GF-D8 (cell line): Measurements from ENCODE around the gene MARCHF7.
"Not testable (repeated sequence)": the region's sequence is repeated elsewhere in the genome, so short reads cannot be mapped to it uniquely, and the experiment has no call there.

ENCODE experiments used
- DNase-seq: peaks from one replicate; lab custom pipeline; 2025; lab: John Stamatoyannopoulos, UW

The MARCHF7 gene

GRCh38 chr2:159716857-159717256 is 4.6 kb downstream of the MARCHF7 start:
- DNase-seq, result no peak

DNA sequence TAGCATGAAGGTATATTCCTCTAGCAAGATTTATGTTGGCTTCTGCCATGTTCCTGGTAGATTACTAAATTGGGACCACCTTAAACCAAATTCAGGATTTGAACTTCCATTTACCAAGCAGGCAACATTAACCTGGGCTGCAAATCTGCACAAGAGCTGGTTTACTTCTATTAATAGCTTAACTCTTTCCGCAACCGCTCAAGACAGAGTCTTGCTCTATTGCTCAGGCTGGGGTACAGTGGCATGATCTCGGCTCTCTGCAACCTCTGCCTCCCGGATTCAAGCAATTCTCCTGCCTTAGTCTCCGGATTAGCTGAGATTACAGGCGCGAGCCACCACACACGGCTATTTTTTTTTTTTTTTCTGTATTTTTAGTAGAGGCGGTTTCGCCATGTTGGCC is 8.4 kb downstream of the MARCHF7 start:
- DNase-seq, result no peak

- DNase-seq, result no peak
Measured at GRCh38 chr2:159722580-159722979, 10.3 kb downstream of the MARCHF7 start.

GRCh38 chr2:159724795-159725572 is 12.7 kb downstream of the MARCHF7 start:
- DNase-seq, result not testable (repeated sequence)

DNA sequence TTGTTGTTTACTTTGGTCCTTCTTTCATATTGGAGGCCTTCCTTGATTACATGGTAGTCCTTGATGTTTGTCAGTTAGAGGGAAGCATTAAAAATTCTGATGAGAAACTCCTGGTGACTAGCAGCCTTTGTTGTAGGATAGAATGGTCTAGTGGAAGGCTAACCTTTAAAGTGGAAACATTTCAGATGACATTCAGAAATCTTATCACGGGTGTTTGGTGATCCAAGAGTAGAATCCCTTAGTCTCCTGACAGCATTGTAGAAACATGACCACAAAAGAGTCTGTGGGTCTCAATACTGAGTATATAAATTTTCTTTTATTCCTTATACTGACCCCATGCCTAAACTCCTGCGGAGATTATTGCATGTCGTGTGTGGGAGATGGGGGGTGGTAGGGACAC is 13.4 kb downstream of the MARCHF7 start:
- DNase-seq, result no peak

DNA sequence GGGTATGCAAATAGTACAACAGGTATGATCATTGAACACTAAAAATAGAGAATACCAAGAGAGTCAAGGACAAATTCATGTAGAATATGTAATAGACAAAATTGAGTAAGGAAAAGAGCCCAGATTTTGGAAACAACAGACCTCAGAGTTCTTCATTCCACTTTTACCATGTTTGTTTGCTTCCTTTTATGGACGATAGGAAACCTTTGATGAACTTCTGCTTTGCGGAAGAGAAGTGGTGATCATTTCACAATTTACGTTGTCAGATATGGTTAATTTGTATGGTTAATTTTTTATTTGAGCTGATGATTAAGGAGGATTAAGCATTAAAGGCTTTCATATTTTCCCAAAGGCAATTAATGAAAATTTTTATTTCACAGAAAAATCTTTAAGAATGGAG is 16.3 kb downstream of the MARCHF7 start:
- DNase-seq, result no peak

DNA sequence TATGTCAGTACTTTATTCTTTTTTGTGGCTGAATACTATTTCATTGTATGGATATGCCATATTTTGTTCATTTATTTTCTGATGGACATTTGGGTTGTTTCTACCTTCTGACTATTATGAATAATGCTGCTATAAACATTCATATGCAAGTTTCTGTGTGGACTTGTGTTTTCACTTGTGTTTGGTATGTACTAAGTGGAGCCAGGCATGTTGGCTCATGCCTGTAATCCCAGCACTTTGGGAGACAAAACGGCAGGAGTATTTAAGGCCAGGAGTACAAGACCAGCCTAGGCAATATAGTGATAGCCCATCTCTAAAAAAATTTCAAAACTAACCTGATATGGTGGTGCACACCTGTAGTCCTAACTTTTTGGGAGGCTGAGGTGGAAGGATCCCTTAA is 23.3 kb downstream of the MARCHF7 start:
- no peak for DNase-seq

- DNase-seq, result no peak
Measured at GRCh38 chr2:159736048-159736447, 23.7 kb downstream of the MARCHF7 start.

- no peak for DNase-seq
Measured at GRCh38 chr2:159737292-159737916, 25.1 kb downstream of the MARCHF7 start.

- no peak for DNase-seq
Measured at GRCh38 chr2:159737917-159738296, 25.6 kb downstream of the MARCHF7 start.

DNA sequence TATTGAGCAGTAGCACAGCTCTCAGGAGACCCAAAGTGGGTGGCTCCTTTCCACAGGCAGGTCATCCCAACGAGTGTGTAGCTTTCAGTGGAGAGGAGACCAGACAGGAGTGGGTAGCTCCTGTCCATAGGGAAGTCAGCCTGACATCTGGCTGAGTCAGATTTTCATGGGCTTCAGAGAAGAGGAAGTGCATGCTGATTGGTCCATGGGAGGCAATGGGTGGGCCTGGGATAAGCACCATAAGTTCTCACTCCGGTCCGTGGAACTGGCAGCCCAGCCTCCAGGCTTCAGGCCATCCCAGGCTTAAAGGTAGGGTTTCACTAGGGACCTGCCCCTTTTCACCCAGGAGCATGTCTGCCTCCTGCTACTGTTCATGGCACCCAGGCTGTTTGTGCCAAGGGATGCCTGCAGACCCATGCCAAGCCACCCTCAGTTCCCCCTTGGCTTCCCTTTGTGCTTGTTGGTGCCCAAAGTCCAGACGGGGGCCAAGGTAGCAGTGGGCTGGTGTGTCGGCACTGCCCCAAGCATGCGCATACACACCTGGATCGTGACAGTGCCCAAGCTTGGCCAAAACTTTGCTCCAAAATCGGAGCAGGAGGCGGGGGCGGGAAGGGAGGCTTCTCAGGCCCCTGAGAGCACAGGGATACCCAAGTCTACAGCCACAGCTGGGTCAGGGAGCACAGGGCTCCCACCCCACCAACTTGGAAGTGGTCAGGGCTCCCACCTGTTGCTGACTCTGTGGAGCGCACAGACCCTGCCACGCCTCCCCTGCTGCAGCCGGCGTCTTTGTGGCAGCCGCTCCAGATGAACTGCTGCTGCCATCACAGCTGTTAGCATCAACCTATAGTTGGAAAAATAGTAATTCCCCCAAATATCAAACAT is 26.4 kb downstream of the MARCHF7 start:
- no peak for DNase-seq

- no peak for DNase-seq
Measured at GRCh38 chr2:159742846-159743245, 30.5 kb downstream of the MARCHF7 start.

DNA sequence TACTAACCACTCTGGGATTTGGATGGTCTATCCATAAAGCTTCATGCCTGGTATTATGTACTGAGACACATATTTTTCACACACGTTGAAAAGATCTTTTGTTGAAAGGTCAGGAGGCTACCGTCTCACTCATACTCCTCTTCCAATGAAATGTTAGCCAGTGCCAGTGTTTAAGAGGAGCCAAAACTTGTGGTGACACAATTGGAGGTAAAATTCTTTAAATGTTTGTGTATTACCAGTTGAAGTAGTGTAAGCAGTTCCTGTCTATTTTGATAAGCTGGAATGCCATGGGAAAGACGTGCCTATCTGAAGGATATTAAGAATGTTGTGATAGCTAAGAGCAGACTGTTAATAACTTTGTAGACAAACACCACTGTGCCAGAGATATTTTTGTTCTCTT is 32.1 kb downstream of the MARCHF7 start:
- no peak for DNase-seq

DNA sequence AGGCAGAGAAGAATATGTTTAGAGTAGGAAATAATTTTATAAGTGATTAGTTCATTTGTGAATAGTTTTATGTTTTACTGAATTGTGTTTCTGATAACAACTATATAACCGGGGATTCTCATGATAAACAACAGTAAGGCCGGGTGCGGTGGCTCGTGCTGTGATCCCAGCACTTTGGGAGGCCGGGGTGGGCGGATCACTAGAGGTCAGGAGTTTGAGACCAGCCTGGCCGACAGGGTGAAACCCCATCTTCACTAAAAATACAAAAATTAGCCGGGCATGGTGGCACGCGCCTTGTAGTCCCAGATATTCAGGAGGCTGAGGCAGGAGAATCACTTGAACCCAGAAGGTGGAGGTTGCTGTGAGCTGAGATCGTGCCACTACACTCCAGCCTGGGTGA is 32.9 kb downstream of the MARCHF7 start:
- not testable (repeated sequence) for DNase-seq

DNA sequence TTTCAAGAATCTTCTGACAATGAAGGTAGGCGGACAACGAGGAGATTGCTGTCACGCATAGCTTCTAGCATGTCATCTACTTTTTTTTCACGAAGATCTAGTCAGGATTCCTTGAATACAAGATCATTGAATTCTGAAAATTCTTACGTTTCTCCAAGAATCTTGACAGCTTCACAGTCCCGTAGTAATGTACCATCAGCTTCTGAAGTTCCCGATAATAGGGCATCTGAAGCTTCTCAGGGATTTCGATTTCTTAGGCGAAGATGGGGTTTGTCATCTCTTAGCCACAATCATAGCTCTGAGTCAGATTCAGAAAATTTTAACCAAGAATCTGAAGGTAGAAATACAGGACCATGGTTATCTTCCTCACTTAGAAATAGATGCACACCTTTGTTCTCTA is 35.8 kb downstream of the MARCHF7 start:
- DNase-seq, result no peak

GRCh38 chr2:159750873-159751272 is 38.6 kb downstream of the MARCHF7 start:
- DNase-seq, result no peak

DNA sequence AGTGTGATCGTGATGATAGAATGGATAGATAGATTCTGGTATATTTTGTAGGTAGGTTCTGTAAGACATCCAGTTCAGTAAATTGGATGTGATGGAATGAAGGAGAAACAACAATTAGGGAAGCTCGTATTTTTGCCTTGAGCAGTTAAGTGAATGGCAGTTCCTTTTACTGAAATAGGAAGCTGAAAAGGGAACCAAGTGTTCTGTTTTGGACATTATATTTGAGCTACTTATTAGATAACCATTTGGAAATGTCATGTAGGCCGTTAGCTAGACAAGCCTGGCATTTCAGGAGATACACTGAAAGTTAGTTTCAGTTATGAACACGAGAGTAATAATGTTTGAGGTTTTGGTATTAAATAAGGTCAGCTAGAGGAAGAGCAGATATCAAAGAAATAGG is 41.5 kb downstream of the MARCHF7 start:
- peak; percentile 14 for DNase-seq

DNA sequence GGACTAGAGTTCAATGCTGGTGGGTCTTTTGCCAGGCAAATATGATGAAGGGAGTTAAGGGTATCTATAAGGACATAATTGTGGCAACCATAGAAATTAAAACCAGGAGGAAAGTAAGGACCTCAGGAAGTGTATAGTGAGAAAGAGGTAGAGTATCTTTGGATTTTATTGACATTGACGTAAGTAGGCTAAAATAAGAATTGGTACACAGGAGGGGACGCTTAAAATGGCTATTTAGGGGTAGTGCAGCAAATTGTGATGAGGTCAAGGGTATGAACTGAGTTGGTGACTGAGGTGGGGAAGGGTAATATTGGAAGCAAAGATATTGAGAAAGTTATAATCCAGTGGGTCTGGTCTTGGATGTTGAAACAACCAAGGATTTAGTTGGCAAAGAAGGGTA is 42.7 kb downstream of the MARCHF7 start:
- DNase-seq, result no peak

DNA sequence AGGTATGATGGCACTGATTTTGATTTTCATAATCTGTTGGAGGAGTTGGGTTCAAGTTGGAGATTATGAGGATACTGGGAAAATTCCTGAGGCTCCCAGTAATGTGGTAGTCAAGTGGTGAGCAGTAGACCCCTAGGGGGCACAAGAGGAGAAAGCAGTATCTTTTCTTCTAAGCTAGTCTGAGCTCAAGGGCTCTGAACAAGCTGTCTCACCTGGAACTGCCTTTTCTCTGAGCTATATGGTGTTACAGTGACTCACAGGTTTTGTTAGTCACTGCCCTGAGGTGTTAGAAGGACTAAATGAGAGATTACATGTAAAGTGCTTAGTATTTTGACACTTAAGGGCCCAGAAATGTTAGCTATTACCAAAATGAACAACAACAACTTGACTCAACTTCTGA is 43.5 kb downstream of the MARCHF7 start:
- no peak for DNase-seq

- no peak for DNase-seq
Measured at GRCh38 chr2:159758239-159758638, 45.9 kb downstream of the MARCHF7 start.

DNA sequence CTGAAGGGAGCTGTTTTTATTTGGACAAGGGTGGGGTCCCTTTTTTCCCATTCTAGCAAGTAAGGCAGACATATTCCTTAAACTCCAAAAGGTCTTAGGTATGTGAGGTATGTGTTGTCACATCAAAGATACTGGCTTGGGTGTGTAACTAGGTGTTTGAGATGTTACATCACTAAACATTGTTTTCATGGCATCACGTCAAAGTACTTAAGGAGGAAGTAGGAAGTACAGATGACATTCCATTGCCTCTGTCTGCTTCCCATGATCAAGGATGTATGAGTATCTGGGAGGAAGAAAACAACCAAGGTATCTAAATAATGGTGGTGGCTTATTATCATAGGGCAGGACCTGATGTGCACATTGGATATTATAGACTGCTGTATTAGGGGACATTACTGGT is 46.4 kb downstream of the MARCHF7 start:
- no peak for DNase-seq

DNA sequence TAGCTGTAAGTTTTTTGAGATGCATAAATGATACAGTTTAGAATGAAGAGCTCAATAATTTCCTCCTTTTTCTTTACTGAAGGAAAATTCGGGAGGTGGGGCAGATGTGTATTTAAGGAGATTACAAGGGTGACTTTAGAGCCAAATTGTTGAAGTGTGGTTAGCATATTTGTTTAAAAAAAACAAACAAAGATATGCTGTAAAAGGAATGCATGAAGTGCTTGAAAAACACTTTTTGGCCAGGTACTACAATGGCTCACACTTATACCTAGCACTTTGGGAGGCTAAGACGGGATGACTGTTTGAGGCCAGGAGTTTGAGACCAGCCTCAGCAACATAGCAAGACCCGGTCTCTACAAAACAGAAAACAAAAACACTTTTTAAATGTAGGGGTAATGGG is 47.3 kb downstream of the MARCHF7 start:
- DNase-seq, result no peak

DNA sequence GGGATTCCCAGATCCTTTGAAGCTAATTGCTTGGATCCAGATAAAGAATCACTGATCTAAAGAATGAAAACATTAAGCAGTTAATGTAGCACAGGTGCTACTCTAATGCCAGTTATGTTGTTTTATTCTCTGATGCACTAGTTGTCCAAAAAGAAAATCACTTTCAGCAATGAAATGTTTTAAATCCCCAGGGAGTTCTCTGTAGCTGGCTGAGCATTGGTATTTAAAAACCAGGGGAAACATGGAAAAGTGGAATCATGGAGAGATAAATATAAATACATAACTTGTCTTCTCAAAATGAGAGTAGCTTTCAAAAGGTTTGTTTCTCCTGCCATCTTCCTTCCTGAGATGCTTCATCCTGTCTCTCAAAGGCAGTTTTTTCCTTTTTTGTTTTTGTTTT is 48.0 kb downstream of the MARCHF7 start:
- DNase-seq, result no peak
